Measurements from ENCODE around the gene RBM47. TPM values are rescaled to one million over a fixed set of nuclear protein-coding genes. Genes with fewer than 3 reads are reported as not detected.
A peak's percentile ranks its signal among the peaks of the same experiment; 100 is the strongest.

RBM47 gene
- total RNA-seq, 1 donor from 2014 or later = 105 TPM

- no peak overlapping the region for H3K27ac ChIP-seq
- H3K36me3 ChIP-seq = peaks cover 5% of the 10 kb centered on the region
- TF ChIP-seq, protein P1, sequence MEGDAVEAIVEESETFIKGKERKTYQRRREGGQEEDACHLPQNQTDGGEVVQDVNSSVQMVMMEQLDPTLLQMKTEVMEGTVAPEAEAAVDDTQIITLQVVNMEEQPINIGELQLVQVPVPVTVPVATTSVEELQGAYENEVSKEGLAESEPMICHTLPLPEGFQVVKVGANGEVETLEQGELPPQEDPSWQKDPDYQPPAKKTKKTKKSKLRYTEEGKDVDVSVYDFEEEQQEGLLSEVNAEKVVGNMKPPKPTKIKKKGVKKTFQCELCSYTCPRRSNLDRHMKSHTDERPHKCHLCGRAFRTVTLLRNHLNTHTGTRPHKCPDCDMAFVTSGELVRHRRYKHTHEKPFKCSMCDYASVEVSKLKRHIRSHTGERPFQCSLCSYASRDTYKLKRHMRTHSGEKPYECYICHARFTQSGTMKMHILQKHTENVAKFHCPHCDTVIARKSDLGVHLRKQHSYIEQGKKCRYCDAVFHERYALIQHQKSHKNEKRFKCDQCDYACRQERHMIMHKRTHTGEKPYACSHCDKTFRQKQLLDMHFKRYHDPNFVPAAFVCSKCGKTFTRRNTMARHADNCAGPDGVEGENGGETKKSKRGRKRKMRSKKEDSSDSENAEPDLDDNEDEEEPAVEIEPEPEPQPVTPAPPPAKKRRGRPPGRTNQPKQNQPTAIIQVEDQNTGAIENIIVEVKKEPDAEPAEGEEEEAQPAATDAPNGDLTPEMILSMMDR (IDR thresholded peaks at IDR 0.05) = no peak
- H3K27me3 ChIP-seq = no peaks in the 10 kb centered on the region
- H3K4me3 ChIP-seq = no peak overlapping the region
- intact Hi-C loops (cut with DNase I) = no loop called here
- ATAC-seq = no peak
- H3K4me1 ChIP-seq = no peaks in the 10 kb centered on the region
- no peaks in the 10 kb centered on the region for H3K9me3 ChIP-seq
- DNase-seq = no peak
Observed at GRCh38 chr4:40595981-40596380, 33.7 kb downstream of the RBM47 start.

DNA sequence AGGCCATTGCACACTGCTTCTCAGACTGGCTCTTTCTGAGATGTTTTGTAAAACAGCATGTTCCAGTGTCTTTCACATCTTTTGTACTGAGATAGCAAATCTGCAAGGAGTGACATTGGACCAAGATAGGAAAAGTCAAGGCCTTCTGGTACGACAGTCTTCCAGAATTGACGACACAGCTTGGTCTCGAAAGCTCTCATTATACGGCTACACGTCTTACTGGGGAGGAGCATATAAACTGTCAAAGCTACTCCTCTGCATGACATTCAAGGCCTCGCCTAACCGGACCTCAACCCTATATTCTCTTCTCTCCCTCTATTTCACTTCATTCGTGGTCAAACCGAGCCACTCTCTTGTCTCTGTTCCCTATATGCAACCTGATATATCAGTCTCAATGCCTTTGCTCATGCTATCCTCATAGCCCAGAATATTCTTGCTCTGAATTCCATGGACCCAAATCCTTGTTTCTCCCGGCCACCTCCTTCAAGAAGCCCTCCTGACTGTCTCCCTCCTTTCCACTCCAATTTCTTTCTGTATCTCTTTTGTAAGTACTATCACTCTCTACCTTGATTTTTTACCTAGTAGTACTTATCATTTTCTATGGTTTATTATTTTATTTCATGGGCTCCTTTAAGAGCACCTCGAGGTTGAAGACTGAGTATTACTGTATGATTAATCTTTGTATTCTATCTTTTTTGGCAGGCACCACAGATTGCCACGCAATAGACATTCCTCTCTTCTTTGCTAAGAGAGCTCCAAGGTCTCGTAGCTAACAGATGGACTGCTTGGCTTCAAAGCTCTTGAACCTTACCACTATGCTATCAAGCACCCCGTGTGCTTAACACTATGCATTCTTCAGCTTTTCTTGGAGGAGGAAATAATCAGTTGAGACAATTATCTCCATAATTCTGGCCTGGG is 35.1 kb downstream of the RBM47 start:
- no peak for DNase-seq
- Histone ChIP-seq H3K27ac (no peak overlapping the region), H3K9me3 (no peaks in the 10 kb centered on the region), H3K27me3 (no peaks in the 10 kb centered on the region), H3K36me3 (peaks cover 5% of the 10 kb centered on the region), H3K4me1 (no peaks in the 10 kb centered on the region), H3K4me3 (no peak overlapping the region)
- ATAC-seq = peak; percentile 20
- intact Hi-C loops (cut with DNase I) = no loop called here
- TF ChIP-seq, protein P1 (IDR thresholded peaks at IDR 0.05) = no peak

DNA sequence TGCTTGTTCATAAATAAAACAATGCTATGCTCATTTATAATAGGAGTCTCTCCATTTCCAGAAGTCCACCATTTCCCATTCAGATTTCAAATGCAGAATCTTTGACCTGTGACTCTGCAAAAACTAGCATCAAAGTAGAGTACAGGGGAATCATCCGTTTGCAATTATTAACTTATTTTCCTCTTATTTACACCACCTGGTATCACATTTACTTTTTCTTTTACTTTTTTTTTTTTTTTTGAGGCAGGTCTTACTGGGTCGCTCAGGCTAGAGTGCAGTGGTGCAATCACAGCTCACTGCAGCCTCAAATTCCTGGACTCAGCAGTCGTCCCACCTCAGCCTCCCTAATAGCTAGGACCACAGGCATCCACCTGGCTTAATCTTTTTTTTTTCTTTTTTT is 37.6 kb downstream of the RBM47 start:
- DNase-seq = no peak
- peaks cover 5% of the 10 kb centered on the region for H3K36me3 ChIP-seq
- TF ChIP-seq, protein P1 (IDR thresholded peaks at IDR 0.05) = no peak
- no peak overlapping the region for H3K4me3 ChIP-seq
- no peaks in the 10 kb centered on the region for H3K9me3 ChIP-seq
- H3K27me3 ChIP-seq = no peaks in the 10 kb centered on the region
- H3K27ac ChIP-seq = no peak overlapping the region
- intact Hi-C loops (cut with DNase I) = no loop called here
- no peaks in the 10 kb centered on the region for H3K4me1 ChIP-seq
- ATAC-seq = no peak

DNA sequence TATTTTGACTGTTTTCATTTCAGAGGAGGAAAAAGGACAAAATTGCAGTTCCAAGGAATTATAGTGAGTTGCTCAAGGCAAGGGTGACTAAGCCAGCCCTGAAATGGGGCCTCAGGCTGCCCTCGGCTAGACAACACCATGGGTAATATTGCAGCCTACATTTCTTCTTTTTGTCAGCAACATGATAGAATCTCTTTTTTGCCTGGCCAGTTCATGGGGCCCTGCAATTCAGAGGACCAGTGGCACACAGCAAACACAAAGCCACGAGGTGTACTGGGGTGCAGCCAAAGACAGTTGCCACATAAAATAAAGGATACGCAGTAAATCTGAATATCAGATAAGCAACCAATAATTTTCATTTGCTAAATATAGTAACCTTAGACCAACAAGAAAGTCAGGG is 41.8 kb downstream of the RBM47 start:
- no peak for DNase-seq
- peak; percentile 79 for ATAC-seq
- H3K27ac ChIP-seq = peak overlapping the region; percentile 32
- H3K4me1 ChIP-seq = no peaks in the 10 kb centered on the region
- no peak overlapping the region for H3K4me3 ChIP-seq
- H3K36me3 ChIP-seq = no peaks in the 10 kb centered on the region
- intact Hi-C loops (cut with DNase I) = no loop called here
- H3K27me3 ChIP-seq = no peaks in the 10 kb centered on the region
- TF ChIP-seq, protein P1 (IDR thresholded peaks at IDR 0.05) = no peak
- no peaks in the 10 kb centered on the region for H3K9me3 ChIP-seq

- no peaks in the 10 kb centered on the region for H3K27me3 ChIP-seq
- H3K27ac ChIP-seq = peak overlapping the region; percentile 32
- no peaks in the 10 kb centered on the region for H3K4me1 ChIP-seq
- H3K4me3 ChIP-seq = no peak overlapping the region
- intact Hi-C loops (cut with DNase I) = no loop called here
- ATAC-seq (no peak), DNase-seq (no peak)
- H3K9me3 ChIP-seq = no peaks in the 10 kb centered on the region
- TF ChIP-seq, protein P1 (IDR thresholded peaks at IDR 0.05) = no peak
- no peaks in the 10 kb centered on the region for H3K36me3 ChIP-seq
Observed at GRCh38 chr4:40587351-40587750, 42.3 kb downstream of the RBM47 start.

Measured in upper lobe of right lung (tissue), 1 donor.